Measurements from ENCODE around the gene SLC34A2.
"Not testable (repeated sequence)": the region's sequence is repeated elsewhere in the genome, so short reads cannot be mapped to it uniquely, and the experiment has no call there.

The SLC34A2 gene

GRCh38 chr4:25654971-25655963 is at the start of gene SLC34A2:
Gene SLC34A2 (plus strand): TSS chr4:25655851. CDS start chr4:25662501, 6,650 bp downstream.
- no peak for DNase-seq

- no peak for DNase-seq
Observed at GRCh38 chr4:25608644-25609043, 47.0 kb upstream of the SLC34A2 start.

- no peak for DNase-seq
Observed at GRCh38 chr4:25609976-25610375, 45.7 kb upstream of the SLC34A2 start.

GRCh38 chr4:25613613-25614012 is 42.0 kb upstream of the SLC34A2 start:
- DNase-seq, result not testable (repeated sequence)

GRCh38 chr4:25614807-25615206 is 40.8 kb upstream of the SLC34A2 start:
- no peak for DNase-seq

GRCh38 chr4:25621027-25621930 is 34.4 kb upstream of the SLC34A2 start:
- DNase-seq, result no peak

- no peak for DNase-seq
Observed at GRCh38 chr4:25624616-25625015, 31.0 kb upstream of the SLC34A2 start.

GRCh38 chr4:25628451-25628850 is 27.2 kb upstream of the SLC34A2 start:
- no peak for DNase-seq

- no peak for DNase-seq
Observed at GRCh38 chr4:25632135-25632534, 23.5 kb upstream of the SLC34A2 start.

- no peak for DNase-seq
Observed at GRCh38 chr4:25633541-25633940, 22.1 kb upstream of the SLC34A2 start.

- DNase-seq, result no peak
Observed at GRCh38 chr4:25635501-25635900, 20.1 kb upstream of the SLC34A2 start.

- DNase-seq, result no peak
Observed at GRCh38 chr4:25637581-25638220, 17.9 kb upstream of the SLC34A2 start.

- no peak for DNase-seq
Observed at GRCh38 chr4:25638221-25638601, 17.4 kb upstream of the SLC34A2 start.

GRCh38 chr4:25638806-25639205 is 16.8 kb upstream of the SLC34A2 start:
- no peak for DNase-seq

- DNase-seq, result no peak
Observed at GRCh38 chr4:25650311-25650710, 5.3 kb upstream of the SLC34A2 start.

- DNase-seq, result no peak
Observed at GRCh38 chr4:25651682-25652081, 4.0 kb upstream of the SLC34A2 start.

- no peak for DNase-seq
Observed at GRCh38 chr4:25654031-25654970, 1.4 kb upstream of the SLC34A2 start.

- no peak for DNase-seq
Observed at GRCh38 chr4:25656031-25656430, 380 bp downstream of the SLC34A2 start.

- DNase-seq, result no peak
Observed at GRCh38 chr4:25658357-25658771, 2.7 kb downstream of the SLC34A2 start.

GRCh38 chr4:25658777-25659176 is 3.1 kb downstream of the SLC34A2 start:
- no peak for DNase-seq

GRCh38 chr4:25661441-25661840 is 5.8 kb downstream of the SLC34A2 start:
- not testable (repeated sequence) for DNase-seq

- DNase-seq, result no peak
Observed at GRCh38 chr4:25662306-25662705, 6.7 kb downstream of the SLC34A2 start.

Measured in stimulated activated CD4-positive, alpha-beta T cell treated with anti-CD3 and anti-CD28 coated beads, Interleukin-4, amount 100 ng/mL, for 4 hours (primary cell).